Progenitor cell of endocrine pancreas (in vitro differentiated cells): Measurements from ENCODE around the gene UPP2. TPM values are rescaled to one million over a fixed set of nuclear protein-coding genes. Genes with fewer than 3 reads are reported as not detected.

Source experiments
- DNase-seq: peaks from one replicate; pipeline ENCODE4 v3.0.0; 2021; ENCODE audit warnings: low spot score; ENCODE audit not compliant: unreplicated experiment
- H3K27ac Mint-ChIP-seq: 2 replicates; pipeline ENCODE4 v1.8.0; 2021; ENCODE audit warnings: mild to moderate bottlenecking, moderate library complexity, mixed read lengths
- H3K27me3 Mint-ChIP-seq: 2 replicates; pipeline ENCODE4 v1.8.0; 2021; ENCODE audit warnings: mixed read lengths
- H3K36me3 Mint-ChIP-seq: 2 replicates; pipeline ENCODE4 v1.8.0; 2022; ENCODE audit warnings: mixed read lengths; ENCODE audit not compliant: insufficient read depth
- H3K4me1 Mint-ChIP-seq: 2 replicates; pipeline ENCODE4 v1.8.0; 2021; ENCODE audit warnings: low read depth, mixed read lengths
- H3K4me3 Mint-ChIP-seq: 2 replicates; pipeline ENCODE4 v1.8.0; 2021; ENCODE audit warnings: low read depth, mild to moderate bottlenecking, moderate library complexity, mixed read lengths
- H3K9me3 Mint-ChIP-seq: 2 replicates; pipeline ENCODE4 v1.8.0; 2021; ENCODE audit warnings: low read depth, mixed read lengths
- CTCF ChIP-seq: fragments of 200-600 bp; sonication (generic); IDR thresholded peaks from one replicate; pipeline ENCODE4 v1.5.0; 2021; ENCODE audit warnings: antibody characterized with exemption, mild to moderate bottlenecking; ENCODE audit not compliant: unreplicated experiment
- total RNA-seq: library from RNA; stranded (reverse); gene quantifications from 2 replicates; pipeline ENCODE4 v1.2.1, GENCODE V29; 2021

UPP2 gene
- total RNA-seq, 1 donor from 2014 or later: not detected

GRCh38 chr2:158061763-158062162, 39.9 kb upstream of the UPP2 start:
- Mint-ChIP-seq H3K4me1 (peaks cover 4% of the 10 kb centered on the region), H3K4me3 (no peak overlapping the region), H3K9me3 (no peaks in the 10 kb centered on the region), H3K27ac (no peak overlapping the region), H3K36me3 (no peaks in the 10 kb centered on the region), H3K27me3 (peaks cover 3% of the 10 kb centered on the region)
- DNase-seq: no peak
- no peak for TF ChIP-seq CTCF

- Mint-ChIP-seq H3K4me1 (no peaks in the 10 kb centered on the region), H3K9me3 (no peaks in the 10 kb centered on the region), H3K4me3 (no peak overlapping the region), H3K27me3 (no peaks in the 10 kb centered on the region), H3K27ac (no peak overlapping the region), H3K36me3 (no peaks in the 10 kb centered on the region)
- no peak for TF ChIP-seq CTCF
- no peak for DNase-seq
Measured at GRCh38 chr2:158066046-158066713, 35.5 kb upstream of the UPP2 start.

- H3K27ac Mint-ChIP-seq: no peak overlapping the region
- no peaks in the 10 kb centered on the region for H3K36me3 Mint-ChIP-seq
- peaks cover 2% of the 10 kb centered on the region for H3K9me3 Mint-ChIP-seq
- DNase-seq: no peak
- H3K27me3 Mint-ChIP-seq: no peaks in the 10 kb centered on the region
- H3K4me1 Mint-ChIP-seq: no peaks in the 10 kb centered on the region
- TF ChIP-seq CTCF: no peak
- H3K4me3 Mint-ChIP-seq: no peak overlapping the region
Measured at GRCh38 chr2:158071018-158071417, 30.7 kb upstream of the UPP2 start.

GRCh38 chr2:158072361-158072760, 29.3 kb upstream of the UPP2 start:
- H3K36me3 Mint-ChIP-seq: peaks cover 2% of the 10 kb centered on the region
- no peak for DNase-seq
- no peak for TF ChIP-seq CTCF
- H3K4me3 Mint-ChIP-seq: no peak overlapping the region
- H3K27me3 Mint-ChIP-seq: no peaks in the 10 kb centered on the region
- H3K4me1 Mint-ChIP-seq: no peaks in the 10 kb centered on the region
- H3K9me3 Mint-ChIP-seq: peaks cover 12% of the 10 kb centered on the region
- no peak overlapping the region for H3K27ac Mint-ChIP-seq

GRCh38 chr2:158079672-158080071, 22.0 kb upstream of the UPP2 start:
- Mint-ChIP-seq H3K4me3 (no peak overlapping the region), H3K27me3 (no peaks in the 10 kb centered on the region), H3K36me3 (peaks cover 2% of the 10 kb centered on the region), H3K27ac (no peak overlapping the region), H3K4me1 (no peaks in the 10 kb centered on the region), H3K9me3 (peaks cover 23% of the 10 kb centered on the region)
- DNase-seq: no peak
- no peak for TF ChIP-seq CTCF
